Endothelial cell of umbilical vein (primary cell): Measurements from ENCODE around the gene ZNF70. TPM values are rescaled to one million over a fixed set of nuclear protein-coding genes. Genes with fewer than 3 reads are reported as not detected.

Experiments
- BruUV-seq: library from RNA; stranded (reverse); fragments of 400-500 nt; replicated peaks from 2 replicates; lab custom pipeline; 2021; lab: Mats Ljungman, UMichigan
- CTCF ChIA-PET: fragments of 300-600, 350-600 bp; sonication (Branson Sonifier 250); formaldehyde crosslinking; loops from one replicate; lab custom pipeline; 2021; ENCODE audit warnings: antibody characterized with exemption, inconsistent platforms; lab: Charles Lee
- POLR2A ChIA-PET: fragments of 300-600, 350-600 bp; sonication (Branson Sonifier 250); formaldehyde crosslinking; loops from one replicate; lab custom pipeline; 2021; ENCODE audit warnings: antibody characterized with exemption, inconsistent platforms; lab: Charles Lee
- DNase-seq: peaks from one replicate; pipeline ENCODE4 v3.0.0-alpha.2; 2011; ENCODE audit warnings: low read depth, low spot score
- FAIRE-seq: peaks from 2 replicates; lab custom pipeline; 2011; peaks lifted over from hg19 to GRCh38; lab: Jason Lieb, UNC
- H2AFZ ChIP-seq: 2 replicates; pipeline ENCODE4 v1.6.0; 2012; ENCODE audit warnings: low read depth, low read length, control low read depth, inconsistent platforms
- H3K27ac ChIP-seq: 2 replicates; pipeline ENCODE4 v1.5.1; 2011; ENCODE audit warnings: low read depth, mild to moderate bottlenecking, control low read depth, low read length, moderate library complexity; ENCODE audit not compliant: insufficient read depth
- H3K27me3 ChIP-seq, 2 experiments: 2 replicates each; pipeline versions ENCODE4 v1.6.0 to v1.6.1; 2011; ENCODE audit warnings: low read length in 2 of 2, mixed read lengths in 1 of 2; ENCODE audit not compliant: control insufficient read depth in 2 of 2, insufficient read depth in 2 of 2
- H3K36me3 ChIP-seq, 2 experiments: 2 replicates in 1 of 2; 3 replicates in 1 of 2; pipeline ENCODE4 v1.5.1; 2011; ENCODE audit warnings: low read length in 2 of 2, mild to moderate bottlenecking in 1 of 2, moderate library complexity in 1 of 2; ENCODE audit not compliant: control insufficient read depth in 2 of 2, insufficient read depth in 2 of 2; ENCODE audit errors: extremely low read depth in 1 of 2
- H3K4me1 ChIP-seq: 3 replicates; pipeline ENCODE4 v1.5.1; 2011; ENCODE audit warnings: mild to moderate bottlenecking, low read length; ENCODE audit not compliant: control insufficient read depth, insufficient read depth; ENCODE audit errors: extremely low read depth
- H3K4me2 ChIP-seq: 2 replicates; pipeline ENCODE4 v1.6.1; 2011; ENCODE audit warnings: low read length, control low read depth, mixed read lengths; ENCODE audit not compliant: insufficient read depth
- H3K4me3 ChIP-seq, 3 experiments: fragments of 200-600 bp in 1 of 3; sonication (generic), shearing (Covaris generic) in 1 of 3; replicated peaks in 1 of 3; 2 replicates each; pipeline ENCODE4 v1.5.1; 2011 to 2016; ENCODE audit warnings: control low read depth in 3 of 3, low read length in 3 of 3, mild to moderate bottlenecking in 2 of 3, inconsistent platforms in 1 of 3, low read depth in 1 of 3, moderate library complexity in 1 of 3; ENCODE audit not compliant: insufficient read depth in 1 of 3
- H3K79me2 ChIP-seq: 2 replicates; pipeline ENCODE4 v1.6.0; 2012; ENCODE audit warnings: low read length, inconsistent platforms; ENCODE audit not compliant: control insufficient read depth, insufficient read depth
- H3K9ac ChIP-seq: replicated peaks from 2 replicates; pipeline ENCODE3; 2011; ENCODE audit warnings: low read length, control low read depth; ENCODE audit not compliant: insufficient read depth; ENCODE audit errors: extremely low read depth
- H3K9me1 ChIP-seq: replicated peaks from 3 replicates; pipeline ENCODE4 v1.6.0; 2011; ENCODE audit warnings: mild to moderate bottlenecking, low read length; ENCODE audit not compliant: control insufficient read depth, insufficient read depth; ENCODE audit errors: extremely low read depth
- H3K9me3 ChIP-seq: replicated peaks from 2 replicates; pipeline ENCODE4 v1.5.1; 2012; ENCODE audit warnings: low read length, inconsistent platforms; ENCODE audit not compliant: control insufficient read depth, insufficient read depth
- H4K20me1 ChIP-seq: replicated peaks from 2 replicates; pipeline ENCODE3; 2011; ENCODE audit warnings: mild to moderate bottlenecking, low read length; ENCODE audit not compliant: control insufficient read depth, insufficient read depth; ENCODE audit errors: extremely low read depth
- FOS ChIP-seq: IDR thresholded peaks from 2 replicates; pipeline ENCODE4 v1.6.1; 2011; ENCODE audit warnings: mild to moderate bottlenecking, low read length, moderate library complexity, borderline replicate concordance; ENCODE audit not compliant: insufficient read depth
- JUN ChIP-seq: IDR thresholded peaks from 2 replicates; pipeline ENCODE4 v1.6.1; 2011; ENCODE audit warnings: borderline replicate concordance, low read depth; ENCODE audit not compliant: insufficient read length, insufficient read depth
- MAX ChIP-seq: IDR thresholded peaks from 2 replicates; pipeline ENCODE4 v1.6.1; 2011; ENCODE audit not compliant: insufficient read depth, insufficient read length
- MYC ChIP-seq: IDR thresholded peaks from one replicate; pipeline ENCODE4 v1.6.1; 2011; ENCODE audit warnings: mild to moderate bottlenecking, low read depth, low read length
- POLR2A ChIP-seq: IDR thresholded peaks from 2 replicates; pipeline ENCODE4 v1.6.1; 2012; ENCODE audit warnings: low read depth, mild to moderate bottlenecking, control low read depth, low read length
- POLR2AphosphoS5 ChIP-seq: IDR thresholded peaks from 2 replicates; pipeline ENCODE4 v1.6.1; 2012; ENCODE audit warnings: low read depth, mild to moderate bottlenecking, control low read depth, low read length, moderate library complexity; ENCODE audit not compliant: insufficient read depth
- dilution Hi-C: fragments of 300-500 bp; cut with MboI; formaldehyde crosslinking; loops from one replicate; pipeline ENCODE4 v1.15.0; 2019; ENCODE audit warnings: low sequenced_read_pairs; ENCODE audit not compliant: extremely low pct_ligation_motif_present
- intact Hi-C: fragments of 100-400 bp; cut with micrococcal nuclease; formaldehyde crosslinking; loops from one replicate; pipeline ENCODE4 v1.10.0; 2022
- polyA plus RNA-seq, 4 experiments: library from polyadenylated mRNA; depleted of rRNA in 3 of 4; stranded (reverse) in 3 of 4; unstranded in 1 of 4; fragments of >200 nt; gene quantifications; 2 replicates each; pipeline versions ENCODE4 v1.2.1 to v1.2.3, GENCODE V29; 2011 to 2012; ENCODE audit warnings: missing spikeins in 1 of 4
- total RNA-seq: library from RNA; stranded (reverse); gene quantifications from 2 replicates; pipeline ENCODE4 v1.2.3, GENCODE V29; 2021
- TF ChIP-seq, protein P1 (sequence below), 2 donors: IDR thresholded peaks; 1 replicate in 1 of 2; 2 replicates in 1 of 2; pipeline ENCODE4 v1.5.1; 2011; ENCODE audit warnings: low read length in 2 of 2, mild to moderate bottlenecking in 2 of 2, moderate library complexity in 2 of 2, control low read depth in 1 of 2, inconsistent platforms in 1 of 2, low read depth in 1 of 2; ENCODE audit not compliant: insufficient read depth in 1 of 2; ENCODE audit errors: extremely low read depth in 1 of 2

The ZNF70 gene
- total and polyA plus RNA-seq, 2 donors (not counting 3 experiments of a cell fraction or from before 2014, with no cell fraction given), result 1.9 to 6.2 TPM

DNA sequence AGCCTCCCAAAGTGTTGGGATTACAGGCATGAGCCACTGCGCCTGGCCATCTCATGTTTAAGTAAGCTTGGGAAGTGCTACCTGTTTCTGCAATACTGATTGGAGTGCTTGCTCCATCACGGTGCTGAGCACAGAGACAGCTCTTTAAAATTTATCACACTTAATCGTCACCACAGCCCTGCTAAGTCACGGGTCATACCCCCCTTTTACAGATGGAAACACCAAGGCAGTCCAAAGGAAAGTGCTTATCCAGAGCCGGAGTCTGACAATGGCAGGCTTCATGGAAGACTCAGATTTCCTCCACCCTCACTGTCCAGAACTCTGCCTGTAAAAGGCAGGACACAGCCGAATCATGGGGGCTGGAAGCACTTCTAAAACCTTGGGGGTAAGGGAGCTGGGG, 9.1 kb upstream of the ZNF70 start:
- intact Hi-C loops, result no loop called here
- CTCF ChIA-PET, result interaction anchor here (1.0 to 1.4 kb wide), 2 partner anchors 11 to 90 kb away, joined by 4 to 5 read pairs; no protein-coding TSS in a partner anchor

More for the DNA sequence above, 9.1 kb upstream of the ZNF70 start:
- Histone ChIP-seq H3K27ac (no peak overlapping the region), H3K9me1 (no peaks in the 10 kb centered on the region), H3K9ac (no peak overlapping the region), H3K27me3 (no peaks in the 10 kb centered on the region), H3K36me3 (peaks cover 0 to 2% of the 10 kb centered on the region in 2 experiments), H3K4me3 (no peak overlapping the region), H3K4me1 (peaks cover 12% of the 10 kb centered on the region), H3K4me2 (no peak overlapping the region), H3K79me2 (no peaks in the 10 kb centered on the region), H2AFZ (no peak overlapping the region), H4K20me1 (no peaks in the 10 kb centered on the region), H3K9me3 (no peaks in the 10 kb centered on the region)
- POLR2A ChIA-PET, result no interaction called here
- dilution Hi-C loops, result no loop called here
- DNase-seq, result no peak
- FAIRE-seq, result no peak
- TF ChIP-seq MAX (no peak), MYC (no peak), POLR2AphosphoS5 (no peak), FOS (no peak), JUN (no peak), POLR2A (no peak)
- TF ChIP-seq, protein P1, sequence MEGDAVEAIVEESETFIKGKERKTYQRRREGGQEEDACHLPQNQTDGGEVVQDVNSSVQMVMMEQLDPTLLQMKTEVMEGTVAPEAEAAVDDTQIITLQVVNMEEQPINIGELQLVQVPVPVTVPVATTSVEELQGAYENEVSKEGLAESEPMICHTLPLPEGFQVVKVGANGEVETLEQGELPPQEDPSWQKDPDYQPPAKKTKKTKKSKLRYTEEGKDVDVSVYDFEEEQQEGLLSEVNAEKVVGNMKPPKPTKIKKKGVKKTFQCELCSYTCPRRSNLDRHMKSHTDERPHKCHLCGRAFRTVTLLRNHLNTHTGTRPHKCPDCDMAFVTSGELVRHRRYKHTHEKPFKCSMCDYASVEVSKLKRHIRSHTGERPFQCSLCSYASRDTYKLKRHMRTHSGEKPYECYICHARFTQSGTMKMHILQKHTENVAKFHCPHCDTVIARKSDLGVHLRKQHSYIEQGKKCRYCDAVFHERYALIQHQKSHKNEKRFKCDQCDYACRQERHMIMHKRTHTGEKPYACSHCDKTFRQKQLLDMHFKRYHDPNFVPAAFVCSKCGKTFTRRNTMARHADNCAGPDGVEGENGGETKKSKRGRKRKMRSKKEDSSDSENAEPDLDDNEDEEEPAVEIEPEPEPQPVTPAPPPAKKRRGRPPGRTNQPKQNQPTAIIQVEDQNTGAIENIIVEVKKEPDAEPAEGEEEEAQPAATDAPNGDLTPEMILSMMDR (IDR thresholded peaks at IDR 0.05; ENCODE audit: extremely low read depth in 1 of 2, insufficient read depth in 1 of 2, low read depth in 1 of 2, low read length in 2 of 2), result no peak
- no TSS peak for BruUV-seq
